HCT116 (cell line): ENCODE measurements around the gene BPIFB6. TPM values are rescaled to one million over a fixed set of nuclear protein-coding genes. Genes with fewer than 3 reads are reported as not detected.

Experiments
- ATAC-seq: fragments of 200-7000 bp; cut with Tn5 transposase; 2 replicates; pipeline ENCODE4 v1.9.1; 2020; ENCODE audit warnings: mild to moderate bottlenecking, moderate library complexity
- BruUV-seq: library from RNA; stranded (reverse); fragments of 400-500 nt; replicated peaks from 2 replicates; lab custom pipeline; 2021; lab: Mats Ljungman, UMichigan
- CTCF ChIA-PET: fragments of 300-600 bp; sonication (Branson Sonifier 250); formaldehyde crosslinking; loops from one replicate; lab custom pipeline; 2021; ENCODE audit warnings: antibody characterized with exemption; lab: Charles Lee
- POLR2A ChIA-PET: fragments of 300-600, 350-600 bp; sonication (Branson Sonifier 250); formaldehyde crosslinking; loops from one replicate; lab custom pipeline; 2021; ENCODE audit warnings: antibody characterized with exemption; lab: Charles Lee
- RAD21 ChIA-PET, 2 experiments: fragments of 300-600 bp; sonication (Branson Sonifier 250); formaldehyde crosslinking; loops; one replicate each; lab custom pipeline; 2023; ENCODE audit warnings: low total read pairs in 2 of 2; ENCODE audit not compliant: uncharacterized antibody in 2 of 2, unreplicated experiment in 2 of 2, low non-redundant PET in 1 of 2; lab: Charles Lee
- DNase-seq: peaks from one replicate; pipeline ENCODE4 v3.0.0-alpha.2; 2010; ENCODE audit warnings: low read depth, low spot score
- H2AFZ ChIP-seq: fragments of 200-600 bp; shearing (Covaris generic), sonication (generic); 2 replicates; pipeline ENCODE4 v1.6.1; 2017; ENCODE audit warnings: low read depth, mixed run types, mixed read lengths, antibody characterized with exemption, low read length; ENCODE audit not compliant: poor library complexity, severe bottlenecking
- H3K27ac ChIP-seq: 2 replicates; pipeline ENCODE4 v1.5.1; 2012; ENCODE audit warnings: low read depth, low read length
- H3K27me3 ChIP-seq: fragments of 200-600 bp; sonication (generic); 2 replicates; pipeline ENCODE4 v1.6.1; 2016; ENCODE audit warnings: mixed run types, low read length, mixed read lengths; ENCODE audit not compliant: insufficient read depth
- H3K36me3 ChIP-seq, 2 experiments: fragments of 200-500 bp in 1 of 2; fragments of 200-600 bp in 1 of 2; sonication (Bioruptor generic) in 1 of 2; sonication (generic) in 1 of 2; 2 replicates each; pipeline versions ENCODE4 v1.5.1 to v1.6.1; 2014 to 2016; ENCODE audit warnings: low read length in 2 of 2, inconsistent platforms in 1 of 2, mixed read lengths in 1 of 2, mixed run types in 1 of 2; ENCODE audit not compliant: insufficient read depth in 2 of 2, control insufficient read depth in 1 of 2
- H3K4me1 ChIP-seq, 2 experiments: fragments of 200-600 bp in 1 of 2; sonication (generic) in 1 of 2; 2 replicates each; pipeline versions ENCODE4 v1.5.1 to v1.6.1; 2012 to 2017; ENCODE audit warnings: low read length in 2 of 2, inconsistent platforms in 1 of 2, mild to moderate bottlenecking in 1 of 2, mixed read lengths in 1 of 2, mixed run types in 1 of 2, moderate library complexity in 1 of 2; ENCODE audit not compliant: insufficient read depth in 2 of 2, control insufficient read depth in 1 of 2
- H3K4me2 ChIP-seq: fragments of 200-600 bp; sonication (generic); 2 replicates; pipeline ENCODE4 v1.6.1; 2017; ENCODE audit warnings: mixed run types, low read length, mixed read lengths
- H3K4me3 ChIP-seq, 2 experiments: fragments of 200-600 bp in 1 of 2; sonication (generic) in 1 of 2; replicated peaks in 1 of 2; 2 replicates each; pipeline ENCODE4 v1.5.1; 2011 to 2016; ENCODE audit warnings: low read length in 2 of 2, control low read depth in 1 of 2, low read depth in 1 of 2, mild to moderate bottlenecking in 1 of 2, mixed read lengths in 1 of 2, mixed run types in 1 of 2
- H3K79me2 ChIP-seq: fragments of 200-600 bp; sonication (generic); 2 replicates; pipeline ENCODE4 v1.6.1; 2017; ENCODE audit warnings: mild to moderate bottlenecking, mixed run types, low read length, moderate library complexity, mixed read lengths; ENCODE audit not compliant: insufficient read depth
- H3K9ac ChIP-seq: fragments of 200-600 bp; sonication (generic); 2 replicates; pipeline ENCODE4 v1.6.1; 2016; ENCODE audit warnings: low read length, mixed read lengths
- H3K9me2 ChIP-seq: fragments of 200-600 bp; sonication (generic), shearing (Covaris generic); 2 replicates; pipeline ENCODE4 v1.6.1; 2017; ENCODE audit warnings: mixed run types, mild to moderate bottlenecking, moderate library complexity; ENCODE audit not compliant: insufficient read depth
- H3K9me3 ChIP-seq, 2 experiments: fragments of 200-500 bp in 1 of 2; fragments of 200-600 bp in 1 of 2; sonication (Bioruptor generic) in 1 of 2; sonication (generic) in 1 of 2; 2 replicates each; pipeline ENCODE4 v1.6.1; 2014 to 2017; ENCODE audit warnings: low read length in 2 of 2, mixed read lengths in 2 of 2, inconsistent platforms in 1 of 2, low read depth in 1 of 2, mild to moderate bottlenecking in 1 of 2, mixed run types in 1 of 2, moderate library complexity in 1 of 2; ENCODE audit not compliant: control insufficient read depth in 1 of 2, insufficient read depth in 1 of 2
- H4K20me1 ChIP-seq: fragments of 200-600 bp; sonication (generic), shearing (Covaris generic); 2 replicates; pipeline ENCODE4 v1.6.1; 2017; ENCODE audit warnings: mixed run types, mild to moderate bottlenecking, moderate library complexity; ENCODE audit not compliant: insufficient read depth
- EZH2phosphoT487 ChIP-seq: fragments of 200-600 bp; IDR thresholded peaks from 2 replicates; pipeline ENCODE4 v1.6.1; 2018; ENCODE audit warnings: antibody characterized with exemption, borderline replicate concordance
- FOSL1 ChIP-seq: IDR thresholded peaks from 2 replicates; pipeline ENCODE4 v1.6.1; 2012; ENCODE audit warnings: low read depth
- SRF ChIP-seq: IDR thresholded peaks from 2 replicates; pipeline ENCODE4 v1.6.1; 2012; ENCODE audit warnings: low read depth
- YY1 ChIP-seq: IDR thresholded peaks from 2 replicates; pipeline ENCODE4 v1.6.1; 2011; ENCODE audit warnings: low read length, low read depth, moderate library complexity, mild to moderate bottlenecking; ENCODE audit not compliant: insufficient replicate concordance; ENCODE audit errors: extremely low read depth
- ZNF274 ChIP-seq: fragments of 200-500 bp; sonication (Bioruptor generic); IDR thresholded peaks from 2 replicates; pipeline ENCODE4 v1.6.1; 2014; ENCODE audit warnings: mild to moderate bottlenecking, low read depth, low read length, inconsistent platforms
- intact Hi-C: fragments of 100-400 bp; cut with micrococcal nuclease; formaldehyde crosslinking; loops from 2 replicates; pipeline ENCODE4 v1.10.0; 2022
- total RNA-seq: library from RNA; stranded (reverse); gene quantifications from one replicate; pipeline ENCODE4 v1.2.1, GENCODE V29; 2021; ENCODE audit not compliant: unreplicated experiment

BPIFB6 gene
- total RNA-seq, 1 experiment from 2014 or later: not detected

DNA sequence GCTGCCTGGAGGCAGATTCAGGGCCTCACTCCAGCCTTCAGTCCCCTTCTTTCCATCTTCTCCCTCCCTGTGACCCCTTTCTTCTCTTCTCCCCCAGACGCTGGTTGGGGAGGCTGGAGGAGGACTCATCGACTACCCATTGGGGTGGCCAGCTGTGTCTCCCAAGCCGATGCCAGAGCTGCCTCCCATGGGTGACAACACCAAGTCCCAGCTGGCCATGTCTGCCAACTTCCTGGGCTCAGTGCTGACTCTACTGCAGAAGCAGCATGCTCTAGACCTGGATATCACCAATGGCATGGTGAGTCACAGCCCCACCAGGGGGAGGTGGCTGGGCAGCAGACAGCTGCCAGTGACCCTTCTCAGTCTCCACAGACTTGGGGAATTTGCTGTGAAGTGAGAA, 60.9 kb downstream of the BPIFB6 start:
- Histone ChIP-seq H3K4me1 (no peaks in the 10 kb centered on the region), H3K9ac (no peak overlapping the region), H3K9me3 (no peaks in the 10 kb centered on the region), H3K27ac (no peak overlapping the region), H3K36me3 (no peaks in the 10 kb centered on the region), H4K20me1 (no peaks in the 10 kb centered on the region), H3K4me2 (no peak overlapping the region), H3K79me2 (no peaks in the 10 kb centered on the region), H3K9me2 (no peaks in the 10 kb centered on the region), H2AFZ (no peak overlapping the region), H3K4me3 (no peak overlapping the region), H3K27me3 (peaks cover 4% of the 10 kb centered on the region; the same call in 1 of the 2 replicates)
- no peak for TF ChIP-seq YY1
- no peak for TF ChIP-seq EZH2phosphoT487
- TF ChIP-seq ZNF274: no peak
- ATAC-seq (no peak), DNase-seq (no peak)
- ChIA-PET CTCF (no interaction called here), RAD21 (no interaction called here), POLR2A (no interaction called here)
- BruUV-seq: no TSS peak
- intact Hi-C loops: loop anchor here (10.0 kb wide), 1 partner anchor 1032 kb away; no protein-coding TSS in a partner anchor

DNA sequence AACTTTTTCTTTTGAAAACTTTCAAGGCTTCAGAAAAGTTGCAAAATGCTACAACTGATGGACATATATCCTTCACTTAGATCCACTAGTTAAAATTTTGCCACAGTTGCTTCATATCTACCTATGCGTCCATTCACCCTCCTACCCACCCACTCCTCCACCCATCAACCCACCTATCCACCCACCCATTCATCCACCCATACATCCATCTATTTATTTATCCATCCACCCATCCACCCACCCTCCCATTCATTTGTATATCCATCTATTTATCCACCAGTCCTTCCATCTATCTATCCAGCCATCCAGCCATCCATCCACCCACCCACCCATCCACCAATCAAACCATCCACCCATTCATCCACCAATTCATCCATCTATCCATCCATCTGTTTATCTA, 61.6 kb downstream of the BPIFB6 start:
- DNase-seq (no peak), ATAC-seq (no peak)
- Histone ChIP-seq H4K20me1 (no peaks in the 10 kb centered on the region), H3K9me3 (no peaks in the 10 kb centered on the region), H2AFZ (no peak overlapping the region), H3K9me2 (no peaks in the 10 kb centered on the region), H3K79me2 (no peaks in the 10 kb centered on the region), H3K4me2 (no peak overlapping the region), H3K27ac (no peak overlapping the region), H3K4me3 (no peak overlapping the region), H3K9ac (no peak overlapping the region), H3K36me3 (no peaks in the 10 kb centered on the region), H3K27me3 (peaks cover 4% of the 10 kb centered on the region; the same call in 1 of the 2 replicates), H3K4me1 (no peaks in the 10 kb centered on the region)
- ChIA-PET CTCF (no interaction called here), POLR2A (no interaction called here), RAD21 (no interaction called here)
- no TSS peak for BruUV-seq
- no peak for TF ChIP-seq EZH2phosphoT487
- no peak for TF ChIP-seq YY1
- TF ChIP-seq FOSL1: no peak
- no peak for TF ChIP-seq SRF
- intact Hi-C loops: loop anchor here (10.0 kb wide), 1 partner anchor 1032 kb away; no protein-coding TSS in a partner anchor
